Measurements from ENCODE around the gene HDHD5. TPM values are rescaled to one million over a fixed set of nuclear protein-coding genes. Genes with fewer than 3 reads are reported as not detected.

Gene HDHD5
- total RNA-seq, 1 donor from 2014 or later, result 52.6 TPM

- peaks cover 8% of the 10 kb centered on the region for H3K4me1 ChIP-seq
- no peak for DNase-seq
- no peak for TF ChIP-seq CTCF (IDR thresholded peaks at IDR 0.05; ENCODE audit: borderline replicate concordance)
- H3K4me3 ChIP-seq, result no peak overlapping the region
- H3K27ac ChIP-seq (replicated peaks), result no peak overlapping the region
- H3K9me3 ChIP-seq (replicated peaks), result no peaks in the 10 kb centered on the region
- H3K36me3 ChIP-seq, result no peaks in the 10 kb centered on the region
- no peaks in the 10 kb centered on the region for H3K27me3 ChIP-seq (ENCODE audit: low read depth)
- intact Hi-C loops (cut with micrococcal nuclease), result loop anchor here (10.0 kb wide), 1 partner anchor 53 kb away; no protein-coding TSS in a partner anchor
Measured at GRCh38 chr22:17091851-17092250, 67.2 kb downstream of the HDHD5 start.

- intact Hi-C loops (cut with micrococcal nuclease), result loop anchor here (10.0 kb wide), 1 partner anchor 54 kb away; no protein-coding TSS in a partner anchor
- no peak for TF ChIP-seq CTCF (IDR thresholded peaks at IDR 0.05; ENCODE audit: borderline replicate concordance)
- DNase-seq, result no peak
- Histone ChIP-seq H3K36me3 (no peaks in the 10 kb centered on the region), H3K27ac (replicated peaks) (no peak overlapping the region), H3K9me3 (replicated peaks) (no peaks in the 10 kb centered on the region), H3K27me3 (ENCODE audit: low read depth) (no peaks in the 10 kb centered on the region), H3K4me3 (no peak overlapping the region), H3K4me1 (peaks cover 21% of the 10 kb centered on the region)
Measured at GRCh38 chr22:17090550-17090949, 68.5 kb downstream of the HDHD5 start.

Other genes with a start within 250 kb of the HDHD5 start
- not detected for gene GAB4, start 151.1 kb downstream of the HDHD5 start, total RNA-seq
- gene IL17RA, start 74.3 kb downstream of the HDHD5 start, total RNA-seq, result 7.6 TPM
- gene TMEM121B, start 37.9 kb downstream of the HDHD5 start, total RNA-seq, result 1.5 TPM
- 38.0 TPM for gene ADA2, start 60.2 kb upstream of the HDHD5 start, total RNA-seq
- gene CECR2, start 210.2 kb upstream of the HDHD5 start, total RNA-seq, result 3.1 TPM